Inflammatory macrophage treated with lipopolysaccharide for 4 hours (primary cell): ENCODE results near the gene BCO1.

Source experiments
- DNase-seq: peaks from one replicate; pipeline ENCODE4 v3.0.0-alpha.2; 2020

The BCO1 gene

GRCh38 chr16:81237282-81237681 lies 1.2 kb upstream of the BCO1 start:
- DNase-seq: no peak

- DNase-seq: no peak
These were observed 570 bp upstream of the BCO1 start for GRCh38 chr16:81237942-81238295.

GRCh38 chr16:81239367-81240121 lies 1.1 kb downstream of the BCO1 start:
- DNase-seq: no peak

GRCh38 chr16:81241706-81242105 lies 3.2 kb downstream of the BCO1 start:
- DNase-seq: no peak

- DNase-seq: no peak
These were observed 4.6 kb downstream of the BCO1 start for GRCh38 chr16:81242977-81243618.

GRCh38 chr16:81243942-81244341 lies 5.5 kb downstream of the BCO1 start:
- DNase-seq: no peak

- no peak for DNase-seq
These were observed 13.4 kb downstream of the BCO1 start for GRCh38 chr16:81251871-81252270.

- DNase-seq: no peak
These were observed 14.7 kb downstream of the BCO1 start for GRCh38 chr16:81253141-81253540.

GRCh38 chr16:81254922-81255526 lies 16.5 kb downstream of the BCO1 start:
- no peak for DNase-seq

- DNase-seq: no peak
These were observed 21.4 kb downstream of the BCO1 start for GRCh38 chr16:81259916-81260315.

GRCh38 chr16:81261049-81261648 lies 22.7 kb downstream of the BCO1 start:
- DNase-seq: no peak

- DNase-seq: no peak
These were observed 25.2 kb downstream of the BCO1 start for GRCh38 chr16:81263470-81264220.

GRCh38 chr16:81264386-81264785 lies 25.9 kb downstream of the BCO1 start:
- no peak for DNase-seq

GRCh38 chr16:81265052-81265451 lies 26.6 kb downstream of the BCO1 start:
- no peak for DNase-seq

GRCh38 chr16:81265658-81266451 lies 27.4 kb downstream of the BCO1 start:
- DNase-seq: no peak

- no peak for DNase-seq
These were observed 28.2 kb downstream of the BCO1 start for GRCh38 chr16:81266680-81267095.

- no peak for DNase-seq
These were observed 30.0 kb downstream of the BCO1 start for GRCh38 chr16:81268509-81268908.

GRCh38 chr16:81273223-81273950 lies 34.9 kb downstream of the BCO1 start:
- DNase-seq: no peak

- DNase-seq: no peak
These were observed 36.6 kb downstream of the BCO1 start for GRCh38 chr16:81275064-81275532.

GRCh38 chr16:81275795-81276194 lies 37.3 kb downstream of the BCO1 start:
- no peak for DNase-seq

- no peak for DNase-seq
These were observed 37.8 kb downstream of the BCO1 start for GRCh38 chr16:81276323-81276722.
